NCI-H82 (cell line): Measurements from ENCODE around the gene NIPAL3.

Experiments used
- DNase-seq: peaks from one replicate; lab custom pipeline; 2025; lab: John Stamatoyannopoulos, UW

Gene NIPAL3

DNA sequence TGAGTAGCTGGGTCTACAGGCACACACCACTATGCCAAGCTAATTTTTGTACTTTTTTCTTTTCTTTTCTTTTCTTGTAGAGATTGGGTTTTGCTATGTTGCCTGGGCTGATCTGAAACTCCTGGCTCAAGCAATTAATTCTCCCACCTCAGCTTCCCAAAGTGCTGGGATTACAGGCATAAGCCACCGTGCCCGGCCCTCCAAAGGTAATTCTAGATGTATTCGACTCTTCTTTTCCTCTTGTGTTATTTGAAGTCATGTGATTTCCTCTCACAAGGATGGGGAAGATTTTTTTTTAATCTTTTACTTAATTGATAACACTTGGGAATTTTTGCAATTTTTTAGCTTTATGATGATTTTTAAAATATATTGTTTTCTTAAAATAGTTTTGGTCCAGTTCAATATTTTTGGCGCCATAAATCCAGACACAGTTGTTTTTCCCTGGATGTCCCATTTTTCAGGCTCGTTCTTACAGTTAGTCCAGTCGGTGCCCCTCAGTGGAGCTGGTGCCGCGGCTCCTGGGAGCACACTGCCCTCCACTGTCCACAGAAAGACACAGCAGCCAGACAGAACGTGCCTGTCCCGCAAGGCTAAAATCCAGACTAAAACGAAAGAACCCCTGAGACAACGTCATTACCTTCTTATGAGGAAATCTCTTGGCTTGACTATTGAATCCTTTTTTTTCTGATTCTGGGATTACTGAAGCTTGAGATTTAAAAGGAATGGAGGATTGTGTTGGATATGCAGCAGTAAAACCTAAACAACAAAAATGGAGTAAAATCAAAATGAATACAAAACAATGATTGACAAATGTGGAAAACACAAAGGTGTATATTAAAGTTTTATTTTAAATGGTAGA lies 24.4 kb upstream of the NIPAL3 start:
- DNase-seq = peak; percentile 88

DNA sequence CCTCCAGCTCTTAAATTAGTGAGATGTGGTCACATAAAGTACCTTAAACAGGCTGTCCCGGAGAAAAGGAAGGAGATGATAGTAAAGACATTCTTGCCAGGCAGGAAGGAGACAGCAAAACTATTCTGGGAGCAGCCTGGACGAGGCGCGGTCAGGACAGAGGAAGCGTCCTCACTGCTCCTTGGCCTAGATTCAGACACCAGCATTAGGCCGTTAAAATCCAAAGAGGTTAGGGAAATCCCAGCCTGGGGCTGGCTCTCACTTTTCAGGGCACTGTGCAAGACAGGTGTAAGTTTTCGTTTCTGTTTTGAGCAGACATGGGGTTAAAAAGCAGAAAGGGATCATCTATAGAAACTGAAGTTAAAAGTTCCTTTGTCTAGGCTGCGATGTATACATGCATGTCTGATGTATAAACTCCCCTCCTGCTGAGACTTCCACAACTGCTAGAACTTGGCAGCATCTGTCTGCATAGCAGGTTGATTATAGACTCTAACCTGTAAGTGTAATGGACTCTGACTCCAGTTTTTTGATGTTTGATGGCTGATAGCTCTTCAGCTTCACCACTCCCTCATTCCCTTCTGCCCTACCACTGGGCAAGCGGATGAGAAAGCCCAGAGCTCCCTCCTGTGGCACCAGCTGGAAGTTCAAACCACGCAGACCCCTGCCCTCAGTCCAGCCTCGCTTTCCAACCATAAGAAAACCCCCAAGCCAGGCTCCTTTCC lies 23.6 kb upstream of the NIPAL3 start:
- peak; percentile 93 for DNase-seq

DNA sequence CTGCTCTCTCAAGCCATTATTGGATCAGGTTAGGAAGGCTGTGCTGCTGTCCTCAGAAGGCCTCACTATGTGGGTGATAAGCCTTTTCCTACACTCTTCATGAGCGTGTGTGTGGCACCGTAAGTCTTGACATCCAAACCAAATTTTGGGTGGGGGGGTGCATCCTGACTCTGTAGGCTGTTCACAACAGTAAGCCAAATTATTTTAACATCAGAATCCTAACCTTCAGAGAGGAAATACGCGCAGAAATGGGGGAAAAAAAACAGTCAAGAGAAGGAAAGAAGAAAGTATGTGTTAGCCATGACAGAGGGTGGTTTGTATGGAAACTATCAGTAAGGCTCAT lies 23.0 kb upstream of the NIPAL3 start:
- no peak for DNase-seq

DNA sequence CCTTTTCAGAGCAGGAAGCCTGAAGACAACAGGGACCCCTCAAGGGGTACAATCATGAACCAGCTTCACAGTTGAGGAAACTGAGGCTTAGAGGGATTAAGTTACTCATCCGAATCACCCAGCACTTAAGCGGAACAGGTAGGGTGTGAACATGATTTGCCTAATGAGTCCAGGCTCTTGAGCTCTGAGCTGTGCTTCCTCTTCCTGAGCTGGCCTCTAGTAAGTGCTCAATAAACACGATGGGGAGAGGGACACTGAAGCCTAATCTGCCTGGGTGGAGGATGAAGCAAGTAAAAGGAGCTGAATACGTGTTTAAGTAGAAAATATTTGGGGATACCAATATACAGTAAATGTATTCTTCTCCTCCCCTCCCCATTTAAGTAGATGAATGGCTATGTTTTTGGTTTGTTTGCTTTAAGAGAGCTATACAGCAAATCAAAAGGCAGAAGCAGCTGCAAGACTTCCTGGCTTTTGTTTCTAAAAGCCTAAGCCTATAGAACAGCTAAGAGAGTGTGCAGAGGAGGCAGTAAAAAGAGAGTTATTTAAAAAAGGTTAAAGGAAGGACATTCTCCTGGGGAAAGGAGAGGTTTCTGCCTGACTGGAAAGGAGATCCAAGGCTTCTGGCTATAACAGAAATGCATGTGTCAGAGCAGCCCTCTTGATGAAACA lies 22.5 kb upstream of the NIPAL3 start:
- DNase-seq = peak; percentile 32

DNA sequence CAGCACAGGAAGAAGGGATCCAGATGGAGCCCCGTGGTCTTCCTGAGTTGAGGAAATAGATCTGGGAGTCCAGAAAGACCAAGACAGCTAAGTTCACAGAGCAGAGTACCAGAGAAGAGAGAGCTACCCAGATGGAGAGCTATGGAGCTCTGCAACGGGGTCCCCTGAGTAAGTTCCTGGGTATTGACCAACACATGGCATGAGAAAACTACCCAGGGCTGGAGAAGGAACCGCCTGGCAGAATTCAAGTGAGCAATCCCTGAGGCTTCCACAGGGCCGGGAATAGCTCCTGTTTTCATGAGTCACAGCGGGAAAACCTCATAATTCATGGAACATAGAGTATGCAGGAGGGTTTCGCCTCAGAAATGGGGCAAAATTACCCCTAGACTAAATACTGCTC lies 21.7 kb upstream of the NIPAL3 start:
- DNase-seq = no peak

DNA sequence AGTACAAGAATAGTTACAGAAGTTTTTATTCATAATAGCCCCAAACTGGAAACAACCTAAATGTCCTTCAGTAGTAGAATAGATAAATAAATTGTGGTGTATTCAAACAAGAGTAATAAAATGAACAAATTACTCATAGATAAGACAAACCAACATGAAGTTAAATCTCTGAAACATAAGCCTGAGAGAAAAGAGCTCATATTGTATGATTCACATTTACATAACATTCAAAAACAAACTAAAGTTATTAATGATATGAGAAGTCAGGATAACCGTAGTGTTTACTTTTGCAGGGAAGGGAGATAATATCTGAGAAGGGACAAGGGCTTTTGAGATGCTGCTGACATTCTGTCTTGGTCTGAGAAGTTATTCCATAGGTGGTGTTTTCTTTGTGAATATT lies 15.5 kb upstream of the NIPAL3 start:
- no peak for DNase-seq

DNA sequence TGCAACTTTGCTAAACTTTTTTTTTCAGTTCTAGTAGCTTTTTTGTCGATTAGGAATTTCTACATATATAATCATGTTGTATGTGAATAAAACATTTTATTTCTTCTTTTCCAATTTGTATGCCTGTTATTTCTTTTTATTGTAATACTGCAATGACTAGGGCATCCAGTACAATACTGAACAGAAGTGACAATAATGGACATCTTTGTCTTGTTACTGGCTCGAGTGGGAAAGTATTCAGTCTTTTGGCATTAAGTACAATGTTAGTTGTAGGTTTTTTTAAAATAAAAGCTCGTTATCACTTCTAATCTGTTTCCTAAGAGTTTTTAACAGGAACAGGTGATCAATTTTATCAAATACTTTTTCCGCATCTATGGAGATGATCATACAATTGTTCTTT lies 11.8 kb upstream of the NIPAL3 start:
- no peak for DNase-seq

DNA sequence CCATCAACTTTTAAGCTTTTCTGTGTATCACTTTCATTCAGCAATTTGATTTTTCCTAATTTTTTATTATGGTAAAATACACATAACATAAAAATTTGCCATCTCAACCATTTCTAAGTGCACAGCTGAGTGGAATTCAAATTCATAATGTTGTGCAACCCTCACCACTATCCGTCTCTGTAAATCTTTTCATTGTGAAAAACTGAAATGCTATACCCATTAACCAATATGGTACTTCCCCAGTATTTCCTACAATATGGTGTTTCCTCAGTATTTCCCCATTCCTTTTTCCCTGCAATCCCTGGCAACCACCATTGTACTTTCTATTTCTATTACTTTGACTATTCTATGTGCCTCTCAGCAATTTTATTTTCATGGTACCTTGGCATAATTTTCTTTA lies 8.8 kb upstream of the NIPAL3 start:
- no peak for DNase-seq

DNA sequence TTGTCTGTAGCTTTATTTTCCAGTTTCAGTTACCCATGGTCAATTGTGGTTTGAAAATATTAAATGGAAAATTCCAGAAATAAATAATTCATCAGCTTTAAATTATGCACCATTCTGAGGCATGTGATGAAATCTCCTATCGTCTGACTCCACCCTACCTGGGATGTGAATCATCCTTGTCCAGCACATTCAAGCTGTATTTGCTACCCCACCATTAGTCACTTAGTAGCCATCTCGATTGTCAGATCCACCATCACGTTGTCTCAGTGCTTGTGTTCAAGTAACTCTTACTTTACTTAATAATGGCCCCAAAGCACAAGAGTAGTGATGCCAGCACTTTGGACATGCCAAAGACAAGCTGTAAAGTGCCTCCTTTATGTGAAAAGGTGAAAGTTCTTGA lies 6.1 kb upstream of the NIPAL3 start:
- no peak for DNase-seq

DNA sequence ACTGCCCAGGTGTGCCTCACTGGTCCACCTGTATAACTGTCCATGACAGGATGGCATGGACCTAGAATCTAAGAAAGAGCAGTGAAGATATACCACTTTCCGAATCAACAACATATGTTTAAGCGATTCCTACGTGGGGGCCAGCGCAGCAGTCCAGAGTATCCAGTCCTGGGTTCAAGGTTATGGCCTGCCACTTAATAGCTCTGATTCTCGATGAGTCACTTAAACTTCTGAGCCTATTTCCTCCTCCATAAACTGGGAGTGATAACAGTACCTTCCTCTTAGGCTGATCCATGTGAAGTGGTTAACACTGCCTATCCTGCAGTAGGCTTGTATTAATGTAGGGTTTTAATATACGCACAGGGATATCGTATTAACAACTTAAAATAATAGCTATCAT lies 4.9 kb upstream of the NIPAL3 start:
- no peak for DNase-seq

DNA sequence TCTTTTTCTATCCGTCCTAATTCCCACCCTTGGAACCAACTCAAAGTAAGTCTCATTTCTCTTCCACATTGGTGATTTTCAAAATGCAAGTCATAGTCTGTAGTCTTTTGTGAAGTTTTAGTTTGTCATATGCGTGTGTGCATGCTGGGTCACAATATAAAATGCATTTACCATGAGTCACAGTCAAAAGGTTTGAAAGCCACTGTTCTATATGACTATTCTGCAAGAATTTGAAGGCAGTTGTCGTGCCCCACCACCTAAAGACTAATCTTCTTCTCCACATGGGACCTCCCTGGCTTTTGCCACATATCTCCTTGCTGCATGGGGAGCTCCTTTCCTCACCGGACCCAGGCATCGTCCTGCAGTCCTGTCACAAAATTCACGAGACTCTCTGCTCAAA lies 3.6 kb upstream of the NIPAL3 start:
- DNase-seq = no peak

DNA sequence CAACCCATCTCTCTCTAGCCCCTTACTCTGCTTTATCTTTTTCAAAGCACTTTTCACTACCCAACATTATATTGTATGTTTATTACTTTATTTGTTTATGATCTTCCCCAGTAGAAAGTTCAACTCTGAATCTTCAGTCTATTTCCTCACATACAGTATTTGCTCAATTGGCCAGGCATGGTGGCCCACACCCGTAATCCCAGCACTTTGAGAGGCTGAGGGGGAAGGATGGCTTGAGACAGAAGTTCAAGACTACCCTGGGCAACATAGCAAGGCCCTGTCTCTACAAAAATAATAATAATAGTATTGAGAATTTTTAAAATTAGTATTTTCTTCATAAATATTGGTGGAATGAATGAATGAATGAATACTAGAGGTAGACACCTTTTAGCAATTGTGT lies 3.2 kb upstream of the NIPAL3 start:
- no peak for DNase-seq

DNA sequence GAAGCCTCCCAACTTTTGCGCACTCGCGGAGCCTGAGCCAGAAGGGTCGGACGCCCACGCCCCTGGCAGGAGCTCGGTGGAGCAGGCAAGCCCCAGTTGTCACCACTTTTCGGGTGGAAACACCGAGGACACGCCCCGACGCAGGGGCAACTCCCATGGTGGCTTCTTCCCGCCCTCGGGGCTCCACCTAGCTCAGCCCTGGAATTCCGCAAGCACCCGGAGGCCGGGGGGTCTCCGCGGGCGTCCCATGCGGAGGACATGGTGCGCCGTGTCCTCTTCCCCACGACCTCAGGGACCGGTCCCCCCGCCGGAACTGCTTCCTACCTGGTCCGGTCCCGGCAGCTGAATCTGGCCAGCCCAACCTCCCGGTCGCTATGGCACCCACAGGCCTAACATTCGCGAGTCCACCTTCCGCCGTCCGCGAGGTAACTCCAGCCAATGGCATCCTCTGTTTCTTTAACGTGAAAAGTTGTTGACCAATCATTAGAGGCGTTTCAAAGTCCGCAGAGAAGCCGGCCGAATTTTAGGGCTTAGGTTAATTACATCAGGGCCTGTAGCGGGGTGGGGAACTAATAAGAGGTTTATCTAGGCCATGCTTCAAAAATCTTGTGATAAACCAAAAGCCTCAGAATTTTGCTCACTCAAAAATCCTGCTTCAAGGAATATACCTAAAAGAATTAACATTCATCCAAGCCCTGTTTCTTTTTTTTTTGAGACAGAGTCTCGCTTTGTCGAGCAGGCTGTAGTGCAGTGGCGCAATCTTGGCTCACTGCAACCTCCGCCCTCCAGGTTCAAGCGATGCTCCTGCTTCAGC lies 2.0 kb upstream of the NIPAL3 start, which contains the start of gene STPG1:
Gene STPG1, minus strand, starts transcription at position 433 of the 814 bp plus-strand sequence. CDS start 12,394 bp downstream, outside the sequence.
- DNase-seq = peak; percentile 96

DNA sequence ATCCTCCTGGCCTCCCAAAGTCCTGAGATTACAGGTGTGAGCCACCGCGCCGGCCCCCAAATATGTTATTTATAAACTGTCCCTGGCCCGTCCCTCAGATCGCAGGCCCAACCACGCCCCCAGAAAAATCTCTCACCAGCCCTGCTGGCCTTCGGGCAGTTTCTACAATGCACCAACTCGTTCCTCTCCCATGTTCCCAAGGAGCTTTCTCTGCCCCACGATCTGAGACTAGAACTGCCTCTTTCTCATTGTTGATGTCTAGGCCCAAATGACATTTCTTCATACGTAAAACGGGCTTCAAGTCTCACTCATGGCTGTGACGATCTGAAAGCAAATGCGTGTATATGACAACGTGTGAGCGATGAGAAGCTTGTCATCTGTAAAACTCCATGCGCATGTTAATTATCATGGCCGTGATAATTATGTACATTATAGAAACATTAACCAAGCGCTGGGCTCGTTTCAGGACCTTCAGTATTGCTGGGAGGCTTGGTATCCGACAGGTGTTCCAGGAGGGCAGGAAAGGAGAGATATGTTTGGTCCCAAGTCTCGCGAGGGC lies 748 bp upstream of the NIPAL3 start:
- no peak for DNase-seq

DNA sequence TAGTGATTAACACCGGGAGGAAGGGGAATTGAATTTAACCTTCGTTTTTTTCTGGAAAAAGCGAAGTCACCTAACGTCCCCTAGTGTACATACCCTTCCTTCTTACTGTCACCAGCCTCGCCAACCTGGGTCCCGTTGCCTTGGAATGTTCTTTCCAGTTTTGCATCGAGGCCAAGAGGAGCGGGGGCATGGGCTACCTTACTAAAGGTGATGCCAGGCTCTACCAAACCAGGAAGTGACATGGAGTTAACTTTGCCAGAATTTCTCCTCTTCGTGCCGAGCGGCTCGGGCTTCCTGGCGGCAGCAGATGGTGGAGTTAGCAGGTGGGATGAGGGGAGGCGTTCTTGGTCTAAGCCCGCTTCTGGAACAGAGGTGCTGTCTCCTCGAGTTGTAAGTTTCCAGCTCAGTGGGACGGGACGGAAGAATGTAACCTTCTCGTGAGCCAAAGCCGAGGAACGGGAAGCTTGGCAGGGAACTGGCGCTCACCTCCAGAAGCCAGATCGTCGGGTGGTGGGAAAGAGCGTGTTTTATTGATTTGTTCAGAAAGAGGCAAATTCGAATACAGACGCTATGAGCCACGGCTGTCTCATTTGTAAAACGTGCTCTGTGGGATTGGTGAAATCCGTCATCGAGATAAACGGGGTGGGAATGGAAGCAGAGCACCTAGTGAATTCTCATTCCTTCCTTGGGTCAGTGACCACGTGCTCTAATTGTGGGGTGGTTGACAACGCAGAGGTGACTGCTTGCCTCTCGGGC lies 486 bp downstream of the NIPAL3 start:
- DNase-seq = peak; percentile 60

DNA sequence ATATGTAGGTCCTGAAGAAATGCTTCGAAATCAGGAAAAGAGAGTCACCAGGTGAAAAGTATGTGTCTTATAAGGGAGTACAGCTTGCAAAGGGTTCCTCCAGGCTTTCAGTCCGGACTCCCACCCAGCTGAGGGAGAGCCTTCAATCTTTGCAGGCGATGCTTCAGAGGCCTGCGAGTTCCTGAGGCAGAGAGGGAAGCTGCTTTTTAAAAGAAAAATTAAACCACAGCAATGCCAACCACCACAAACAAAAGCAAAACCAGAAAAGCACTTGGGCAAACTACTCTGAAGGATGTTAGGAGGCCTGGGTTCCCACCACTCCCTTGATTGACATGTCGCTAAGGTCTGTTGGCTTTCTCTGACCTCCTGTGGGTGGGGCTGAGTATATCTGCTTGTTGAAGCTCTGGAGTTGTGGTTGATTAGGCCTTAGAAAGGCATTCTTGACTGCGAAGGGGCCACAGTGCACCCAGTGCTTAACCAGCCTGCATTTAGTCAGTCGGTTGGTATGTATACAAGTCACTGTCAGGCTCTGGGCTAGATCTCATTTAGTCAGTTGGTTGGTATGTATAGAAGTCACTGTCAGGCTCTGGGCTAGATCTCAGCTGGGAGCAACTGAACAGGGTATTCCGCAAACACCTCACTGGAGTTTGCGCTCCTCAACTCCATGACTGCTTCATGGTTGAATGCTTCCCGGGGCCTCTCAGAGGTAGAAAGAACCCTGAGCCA lies 1.2 kb downstream of the NIPAL3 start:
- peak; percentile 30 for DNase-seq

DNA sequence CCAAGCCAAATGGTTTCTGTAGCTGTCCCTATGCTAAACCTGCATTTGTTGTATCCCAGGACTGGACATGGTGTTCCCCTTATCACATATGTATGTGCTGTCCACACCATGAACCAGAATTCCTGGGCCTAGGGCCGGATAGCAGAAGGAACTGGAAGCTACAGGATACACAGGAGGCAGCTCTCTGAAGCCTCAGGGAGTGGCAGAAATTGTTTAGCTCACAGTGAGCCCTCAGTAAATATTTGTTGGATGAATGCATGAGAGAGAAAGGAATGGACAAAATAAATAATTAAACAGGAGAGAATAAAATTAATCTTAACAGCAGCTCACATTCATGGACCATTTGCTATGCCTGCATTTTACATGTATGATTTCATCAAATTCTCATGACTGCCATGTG lies 2.1 kb downstream of the NIPAL3 start:
- no peak for DNase-seq

DNA sequence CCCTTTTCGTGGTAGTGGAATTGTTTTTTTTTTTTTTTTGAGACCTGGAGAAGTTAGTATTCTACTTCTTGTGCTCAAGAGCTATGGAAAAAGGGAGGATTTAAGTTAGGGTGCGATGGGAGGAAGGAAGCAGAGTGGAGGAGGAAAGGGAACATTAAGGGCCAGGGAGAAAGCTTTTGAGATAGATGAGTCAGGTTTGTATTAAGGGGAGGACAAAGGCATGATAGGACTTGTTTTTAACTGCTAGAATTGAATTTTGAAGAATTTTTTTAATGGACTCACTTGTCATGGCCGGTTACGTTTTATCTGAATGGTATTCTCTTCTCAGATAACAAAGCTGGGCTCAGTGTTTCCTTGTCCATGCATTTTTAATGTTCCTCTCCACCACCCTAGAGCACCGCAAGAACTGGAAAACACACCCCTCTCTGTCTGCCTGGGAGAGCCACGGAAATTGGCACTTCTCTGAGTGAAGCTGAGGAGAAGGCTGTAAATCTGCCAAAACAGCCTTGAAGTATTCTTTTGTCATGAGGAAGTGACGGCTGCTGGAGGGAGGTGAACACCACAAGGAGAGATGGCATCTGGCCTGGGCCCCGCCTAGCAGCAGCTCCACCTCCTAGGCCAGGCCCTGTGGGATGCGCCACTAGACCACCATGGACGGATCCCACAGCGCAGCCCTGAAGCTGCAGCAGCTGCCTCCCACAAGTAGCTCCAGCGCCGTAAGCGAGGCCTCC lies 3.5 kb downstream of the NIPAL3 start:
- DNase-seq = no peak

DNA sequence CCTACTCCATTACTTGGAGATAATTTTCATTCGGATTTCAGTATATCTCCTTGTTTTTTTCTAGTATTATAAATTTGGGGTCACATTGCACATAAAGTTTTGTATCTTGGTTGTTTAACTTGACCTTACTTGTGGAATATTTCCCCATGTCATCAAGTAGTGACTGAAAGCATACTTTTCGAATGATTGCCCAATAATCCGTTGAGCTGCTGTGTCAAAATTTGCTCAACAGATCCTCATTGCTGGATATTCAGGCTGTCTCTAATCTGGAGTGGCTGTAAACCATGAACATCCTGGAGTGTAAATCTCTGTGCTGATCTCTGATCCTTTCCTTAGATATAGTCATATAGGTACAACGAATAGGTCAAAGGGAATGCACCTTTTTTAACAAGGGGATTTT lies 4.9 kb downstream of the NIPAL3 start:
- DNase-seq = no peak

DNA sequence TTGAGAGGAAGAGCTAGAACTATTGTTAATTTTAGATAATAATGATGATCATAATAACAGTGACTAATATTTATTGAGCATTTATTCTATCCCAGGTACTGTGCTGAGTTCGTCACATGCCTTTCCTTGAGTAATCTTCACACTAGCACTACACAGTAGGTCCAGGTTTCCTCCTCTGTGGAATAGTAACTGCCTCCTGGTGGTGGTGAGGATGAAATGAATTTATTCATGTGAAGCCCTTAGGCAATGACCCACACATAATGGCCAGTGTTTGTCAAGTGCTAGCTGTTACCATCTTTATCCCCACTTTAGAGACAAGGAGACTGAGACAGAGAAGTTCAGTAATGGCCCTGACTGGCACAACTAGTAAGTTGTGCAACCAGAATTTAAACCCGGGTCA lies 5.9 kb downstream of the NIPAL3 start:
- DNase-seq = peak; percentile 17
